Stimulated activated naive CD8-positive, alpha-beta T cell treated with anti-CD3 and anti-CD28 coated beads, Interleukin-15, Interleukin-2, amounts not matched to agents 100 ng/mL and 50 ng/mL, for 24 hours (primary cell): ENCODE results near the gene SIK2.

Source experiments
- H3K27ac Mint-ChIP-seq: one replicate; pipeline ENCODE4 v1.8.0; 2021; ENCODE audit warnings: mild to moderate bottlenecking, mixed read lengths
- H3K27me3 Mint-ChIP-seq: one replicate; pipeline ENCODE4 v1.8.0; 2021; ENCODE audit warnings: mixed read lengths
- H3K36me3 Mint-ChIP-seq: one replicate; pipeline ENCODE4 v1.8.0; 2021; ENCODE audit warnings: low read depth, mixed read lengths
- H3K4me1 Mint-ChIP-seq: one replicate; pipeline ENCODE4 v1.8.0; 2021; ENCODE audit warnings: low read depth, mixed read lengths
- H3K4me3 Mint-ChIP-seq: one replicate; pipeline ENCODE4 v1.8.0; 2021; ENCODE audit warnings: mild to moderate bottlenecking, mixed read lengths
- H3K9me3 Mint-ChIP-seq: one replicate; pipeline ENCODE4 v1.8.0; 2021; ENCODE audit warnings: mixed read lengths

SIK2 gene

DNA sequence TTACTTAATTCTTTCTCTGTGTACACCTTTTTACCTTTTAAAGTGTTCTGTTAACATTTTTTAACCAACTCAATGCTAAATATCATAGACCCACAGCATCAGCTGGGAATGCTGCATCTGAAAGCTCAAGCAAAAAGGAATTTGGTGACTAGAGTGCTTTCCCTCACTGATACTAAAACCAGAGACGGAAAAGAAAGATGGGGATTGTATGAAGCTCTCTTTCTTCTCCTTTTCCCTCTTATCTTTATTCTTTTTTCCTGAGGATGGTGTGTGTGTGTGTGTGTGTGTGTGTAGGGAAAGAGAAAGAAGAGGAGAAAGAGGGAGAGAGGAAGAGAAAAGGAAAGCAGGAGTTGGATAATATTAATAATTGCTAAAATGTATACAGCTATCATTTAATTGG is 4.1 kb upstream of the SIK2 start:
- Mint-ChIP-seq H3K36me3 (no peaks in the 10 kb centered on the region), H3K4me1 (peaks cover 10% of the 10 kb centered on the region), H3K27ac (no peak overlapping the region), H3K9me3 (no peaks in the 10 kb centered on the region), H3K4me3 (no peak overlapping the region), H3K27me3 (peaks cover 9% of the 10 kb centered on the region)

DNA sequence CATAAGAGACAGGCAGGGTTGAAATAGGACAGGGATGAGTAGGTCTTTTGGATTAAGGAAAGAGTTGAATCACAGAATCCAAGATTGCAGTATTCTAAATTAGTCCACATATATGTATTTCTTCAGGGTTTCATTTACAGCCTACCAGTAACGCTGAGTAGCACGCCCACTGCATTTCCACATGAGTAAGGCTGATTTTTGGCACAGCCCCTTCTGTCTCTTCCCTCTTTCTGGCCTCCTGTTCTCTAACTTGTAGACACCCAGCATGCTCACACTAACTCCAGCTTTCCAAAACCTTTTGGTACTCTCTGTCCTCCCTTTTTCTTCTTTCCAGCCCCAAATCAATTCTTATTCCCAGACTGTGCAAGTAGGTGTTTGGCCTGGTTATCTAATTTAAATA is 3.7 kb upstream of the SIK2 start:
- Mint-ChIP-seq H3K27me3 (peaks cover 9% of the 10 kb centered on the region), H3K4me1 (peaks cover 14% of the 10 kb centered on the region), H3K36me3 (no peaks in the 10 kb centered on the region), H3K4me3 (no peak overlapping the region), H3K9me3 (no peaks in the 10 kb centered on the region), H3K27ac (no peak overlapping the region)

DNA sequence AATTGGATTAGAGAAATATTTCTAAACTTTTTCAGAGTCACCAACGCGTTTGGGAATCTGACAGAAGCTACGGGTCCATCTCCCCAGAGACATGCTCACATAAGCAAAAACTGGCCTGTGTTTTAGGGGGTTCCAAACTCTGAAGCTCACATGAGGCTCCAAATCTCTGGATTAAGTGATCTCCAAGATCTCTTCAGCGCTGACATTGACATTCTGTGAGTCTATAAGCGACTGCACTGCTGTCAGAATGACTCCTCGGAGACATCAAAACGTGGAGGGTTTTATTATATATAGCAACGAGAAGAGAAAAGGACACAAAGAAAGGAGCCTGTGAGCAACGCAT is 642 bp upstream of the SIK2 start:
- peaks cover 31% of the 10 kb centered on the region for H3K4me1 Mint-ChIP-seq
- no peaks in the 10 kb centered on the region for H3K9me3 Mint-ChIP-seq
- H3K4me3 Mint-ChIP-seq = peak overlapping the region; percentile 85
- no peaks in the 10 kb centered on the region for H3K36me3 Mint-ChIP-seq
- peak overlapping the region; percentile 84 for H3K27ac Mint-ChIP-seq
- peaks cover under 1% of the 10 kb centered on the region for H3K27me3 Mint-ChIP-seq

DNA sequence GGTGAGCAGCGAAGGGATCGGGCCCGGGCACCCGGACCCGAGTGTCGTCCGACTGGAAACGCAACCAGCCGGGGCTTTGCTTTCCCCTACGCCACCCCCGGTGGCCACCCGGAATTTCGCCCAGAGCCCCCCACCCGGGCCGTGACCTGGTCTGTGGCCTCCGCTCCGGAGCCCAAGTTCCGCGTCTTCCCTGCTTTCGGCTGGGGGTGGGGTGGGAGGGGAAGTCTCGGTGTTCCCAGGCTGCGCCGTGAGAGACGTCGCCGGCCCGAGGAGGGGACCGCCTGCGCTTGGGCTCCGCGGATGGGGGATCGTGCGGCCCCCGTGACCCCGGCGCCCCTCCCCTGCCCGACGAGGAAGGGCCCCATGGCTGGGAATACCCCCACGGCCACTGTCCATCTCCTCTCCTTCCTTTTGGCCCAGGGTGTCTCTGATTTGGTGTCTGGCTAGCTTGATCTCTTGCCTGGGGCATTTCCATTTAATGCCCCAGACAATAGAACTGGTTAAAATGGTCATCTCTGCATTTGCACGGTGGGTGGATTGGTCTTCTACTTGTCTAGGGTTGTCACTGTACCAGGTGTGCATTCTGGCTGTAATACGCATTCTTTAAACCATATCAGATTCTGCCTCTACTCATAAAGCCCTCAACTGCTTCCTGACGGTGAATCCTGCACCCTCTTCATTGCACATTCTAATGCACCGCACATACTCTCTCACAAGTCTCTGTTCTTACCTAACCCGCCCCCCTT is 789 bp downstream of the SIK2 start:
- Mint-ChIP-seq H3K4me3 (peak overlapping the region; percentile 95), H3K36me3 (no peaks in the 10 kb centered on the region), H3K27ac (peak overlapping the region; percentile 92), H3K27me3 (no peaks in the 10 kb centered on the region), H3K4me1 (peaks cover 31% of the 10 kb centered on the region), H3K9me3 (no peaks in the 10 kb centered on the region)

DNA sequence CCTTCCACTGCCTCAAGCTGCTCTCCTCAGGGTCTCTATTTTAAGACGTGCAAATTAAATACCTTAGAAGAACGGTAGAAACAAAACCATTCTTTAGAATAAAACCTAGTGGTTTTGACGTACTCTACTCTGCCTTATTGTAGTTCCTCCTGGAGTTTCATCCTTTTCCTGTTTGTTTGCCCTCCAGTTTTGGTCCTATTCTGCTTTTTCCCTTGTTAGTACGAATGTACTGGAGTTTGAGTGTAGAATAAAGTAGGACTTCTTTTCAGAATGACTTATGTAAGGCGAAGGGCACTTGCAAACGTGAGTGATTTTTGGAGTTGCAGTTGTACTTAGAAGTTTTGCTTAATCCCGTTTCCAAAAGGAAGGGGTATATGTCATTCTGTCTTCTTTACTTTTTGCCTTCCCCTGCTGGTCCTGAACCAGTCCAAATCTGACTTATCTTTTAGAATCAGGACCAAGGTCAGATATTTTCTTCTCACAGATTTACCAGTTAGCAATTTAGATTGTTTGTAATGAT is 1.4 kb downstream of the SIK2 start:
- H3K9me3 Mint-ChIP-seq = no peaks in the 10 kb centered on the region
- H3K4me3 Mint-ChIP-seq = peak overlapping the region; percentile 95
- peaks cover 31% of the 10 kb centered on the region for H3K4me1 Mint-ChIP-seq
- no peaks in the 10 kb centered on the region for H3K27me3 Mint-ChIP-seq
- peak overlapping the region; percentile 57 for H3K27ac Mint-ChIP-seq
- no peaks in the 10 kb centered on the region for H3K36me3 Mint-ChIP-seq

DNA sequence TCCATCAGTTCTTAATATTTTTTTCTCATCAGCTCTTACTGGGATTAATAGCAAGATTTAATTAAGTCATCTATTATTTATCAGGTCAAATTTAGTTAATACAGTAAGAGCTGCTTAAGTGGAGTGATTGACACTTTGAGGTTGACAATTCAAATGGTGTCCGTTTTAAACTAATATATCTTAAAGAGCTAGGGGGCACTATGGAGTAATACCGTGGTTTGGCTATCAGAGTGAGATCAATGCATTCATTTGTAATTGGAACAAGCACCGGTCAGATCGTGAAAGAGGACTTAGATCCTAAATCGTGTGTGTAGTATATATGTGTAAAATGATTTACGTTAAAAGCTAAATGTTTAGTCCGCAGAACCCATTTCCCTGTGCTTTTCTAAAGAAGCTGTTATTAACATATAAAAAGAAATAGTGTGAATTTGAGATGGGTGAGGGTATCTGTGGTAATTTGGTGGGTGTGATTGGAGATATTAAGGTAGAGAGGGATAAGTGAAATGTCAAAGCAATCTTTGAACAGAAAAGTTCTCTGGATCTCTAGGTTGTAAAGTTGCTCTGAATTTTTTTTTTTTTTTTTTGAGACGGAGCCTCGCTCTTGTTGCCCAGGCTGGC is 2.3 kb downstream of the SIK2 start:
- H3K4me3 Mint-ChIP-seq = peak overlapping the region; percentile 95
- H3K36me3 Mint-ChIP-seq = no peaks in the 10 kb centered on the region
- H3K27ac Mint-ChIP-seq = no peak overlapping the region
- no peaks in the 10 kb centered on the region for H3K27me3 Mint-ChIP-seq
- H3K9me3 Mint-ChIP-seq = no peaks in the 10 kb centered on the region
- H3K4me1 Mint-ChIP-seq = peaks cover 31% of the 10 kb centered on the region

DNA sequence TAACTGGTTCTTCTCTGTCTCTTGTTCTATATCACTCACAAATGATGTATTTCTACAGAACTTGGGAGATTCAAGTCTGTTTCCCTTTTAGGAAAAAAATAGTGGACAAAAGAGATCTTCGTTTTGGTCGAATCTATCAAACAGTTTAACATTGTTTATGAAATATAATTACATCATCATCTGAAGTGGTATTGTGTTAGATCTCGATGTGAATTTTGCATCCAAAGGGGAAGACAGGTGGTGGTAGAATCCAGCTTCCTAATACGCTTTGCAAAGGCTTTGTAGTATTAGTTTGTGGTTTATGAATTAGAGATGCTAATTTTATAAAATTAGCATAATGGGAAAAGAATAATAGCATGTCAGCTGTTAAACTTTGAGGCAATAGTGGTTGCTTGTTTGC is 3.4 kb downstream of the SIK2 start:
- Mint-ChIP-seq H3K9me3 (no peaks in the 10 kb centered on the region), H3K4me3 (no peak overlapping the region), H3K36me3 (no peaks in the 10 kb centered on the region), H3K27me3 (no peaks in the 10 kb centered on the region), H3K4me1 (peaks cover 31% of the 10 kb centered on the region), H3K27ac (no peak overlapping the region)

DNA sequence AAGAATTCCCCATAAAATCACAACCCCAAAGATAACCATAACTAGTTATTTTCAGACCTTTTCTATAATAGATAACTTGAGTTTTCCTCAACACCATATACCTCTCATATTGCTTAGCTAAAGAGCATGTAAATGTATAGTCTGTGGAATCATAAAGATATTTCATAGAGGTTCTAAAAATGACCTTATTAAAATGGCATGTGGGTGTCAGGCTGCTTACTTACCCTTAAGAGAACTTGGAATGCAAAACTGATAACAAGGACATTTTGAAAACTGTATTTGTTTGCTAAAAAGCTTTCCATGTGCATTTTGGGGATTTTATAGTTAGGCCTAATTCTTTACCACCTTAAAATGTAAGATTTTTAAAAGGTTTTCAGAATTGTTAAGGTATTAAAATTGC is 4.7 kb downstream of the SIK2 start:
- H3K4me3 Mint-ChIP-seq = no peak overlapping the region

DNA sequence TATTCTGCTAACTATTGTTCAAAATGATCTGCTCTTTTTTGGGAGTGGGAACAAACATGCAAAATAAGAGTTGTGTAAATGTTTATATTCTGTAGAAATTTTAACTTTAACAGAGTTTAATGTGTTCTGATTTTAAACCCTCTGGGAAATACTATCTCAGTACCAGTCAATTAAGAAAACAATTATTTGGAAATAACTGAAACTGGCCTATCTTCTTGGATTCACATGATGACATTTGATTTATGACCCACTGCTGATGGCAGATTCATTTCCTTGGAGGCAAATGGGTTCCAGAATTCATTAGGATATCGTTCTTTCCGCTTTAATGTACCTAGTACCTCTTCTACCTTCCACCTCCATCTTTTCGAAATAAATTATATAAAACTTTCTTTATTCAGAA is 5.5 kb downstream of the SIK2 start:
- H3K4me3 Mint-ChIP-seq = no peak overlapping the region
- no peak overlapping the region for H3K27ac Mint-ChIP-seq
- peaks cover 31% of the 10 kb centered on the region for H3K4me1 Mint-ChIP-seq
- no peaks in the 10 kb centered on the region for H3K9me3 Mint-ChIP-seq
- no peaks in the 10 kb centered on the region for H3K36me3 Mint-ChIP-seq
- no peaks in the 10 kb centered on the region for H3K27me3 Mint-ChIP-seq

More for the DNA sequence above, 4.7 kb downstream of the SIK2 start:
- Mint-ChIP-seq H3K36me3 (no peaks in the 10 kb centered on the region), H3K27me3 (no peaks in the 10 kb centered on the region), H3K9me3 (no peaks in the 10 kb centered on the region), H3K27ac (no peak overlapping the region), H3K4me1 (peaks cover 27% of the 10 kb centered on the region)

DNA sequence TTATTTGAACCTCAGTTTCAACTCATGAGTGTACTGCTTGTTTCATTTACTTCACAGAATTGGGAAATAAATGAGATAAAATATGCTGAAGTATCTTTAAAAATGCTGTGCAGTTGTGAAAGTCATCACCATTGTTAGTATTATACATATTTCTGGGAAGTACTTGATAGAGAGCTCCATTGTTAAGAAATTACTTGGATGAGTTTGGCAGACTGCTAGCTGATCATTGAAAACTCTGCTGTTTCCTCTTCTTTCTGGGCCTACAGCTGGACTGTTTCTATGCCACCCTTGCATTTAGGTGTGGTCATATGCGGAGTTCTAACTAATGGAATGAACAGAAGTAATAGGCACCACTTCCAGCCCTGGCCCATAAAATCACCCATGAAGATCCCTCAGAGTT is 10.0 kb downstream of the SIK2 start:
- no peaks in the 10 kb centered on the region for H3K36me3 Mint-ChIP-seq
- H3K9me3 Mint-ChIP-seq = no peaks in the 10 kb centered on the region
- H3K4me3 Mint-ChIP-seq = no peak overlapping the region
- H3K27me3 Mint-ChIP-seq = no peaks in the 10 kb centered on the region
- peaks cover 9% of the 10 kb centered on the region for H3K4me1 Mint-ChIP-seq
- H3K27ac Mint-ChIP-seq = no peak overlapping the region

DNA sequence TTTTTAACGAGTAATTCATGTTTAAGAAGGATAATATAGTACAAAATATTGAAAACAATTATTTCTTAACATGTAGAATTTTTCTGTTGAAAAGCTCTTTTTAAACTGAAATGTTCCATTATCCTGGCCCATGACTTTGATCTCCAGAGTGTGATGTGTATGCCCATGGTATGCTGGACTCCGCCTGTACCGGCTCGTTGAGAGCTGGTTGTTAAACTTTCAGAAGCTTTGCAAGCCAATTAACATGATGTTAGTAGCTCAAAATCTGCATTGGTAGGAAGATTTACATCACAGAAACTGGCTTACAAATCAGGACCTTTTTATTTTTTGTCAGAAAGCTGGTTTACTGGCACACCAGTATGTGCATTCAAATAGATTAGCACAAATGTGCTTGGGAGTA is 15.0 kb downstream of the SIK2 start:
- Mint-ChIP-seq H3K27ac (no peak overlapping the region), H3K27me3 (no peaks in the 10 kb centered on the region)

DNA sequence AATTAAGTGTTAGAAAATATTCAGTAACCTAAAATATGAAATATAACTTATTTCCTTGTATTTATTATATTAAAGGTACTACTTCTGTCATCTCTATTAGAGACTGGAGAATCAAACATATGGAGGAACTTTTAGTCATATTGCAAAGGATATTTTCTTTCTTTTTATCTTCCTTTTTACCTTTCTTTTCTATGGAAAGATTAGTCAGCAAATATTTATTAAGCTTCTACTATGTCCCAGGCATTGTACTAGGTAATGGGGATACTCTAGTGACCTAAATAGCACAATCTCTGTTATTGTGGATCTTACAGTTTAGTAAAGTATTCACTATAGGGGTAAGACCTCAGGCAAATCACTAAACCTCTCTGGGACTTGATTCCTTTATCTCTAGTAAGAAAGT is 18.3 kb downstream of the SIK2 start:
- no peak overlapping the region for H3K27ac Mint-ChIP-seq
- H3K4me1 Mint-ChIP-seq = no peaks in the 10 kb centered on the region
- no peak overlapping the region for H3K4me3 Mint-ChIP-seq
- H3K36me3 Mint-ChIP-seq = peaks cover 51% of the 10 kb centered on the region
- H3K9me3 Mint-ChIP-seq = peaks cover 5% of the 10 kb centered on the region
- no peaks in the 10 kb centered on the region for H3K27me3 Mint-ChIP-seq

More for the DNA sequence above, 15.0 kb downstream of the SIK2 start:
- Mint-ChIP-seq H3K4me1 (peaks cover 1% of the 10 kb centered on the region), H3K36me3 (peaks cover 22% of the 10 kb centered on the region), H3K4me3 (no peak overlapping the region), H3K9me3 (no peaks in the 10 kb centered on the region)

DNA sequence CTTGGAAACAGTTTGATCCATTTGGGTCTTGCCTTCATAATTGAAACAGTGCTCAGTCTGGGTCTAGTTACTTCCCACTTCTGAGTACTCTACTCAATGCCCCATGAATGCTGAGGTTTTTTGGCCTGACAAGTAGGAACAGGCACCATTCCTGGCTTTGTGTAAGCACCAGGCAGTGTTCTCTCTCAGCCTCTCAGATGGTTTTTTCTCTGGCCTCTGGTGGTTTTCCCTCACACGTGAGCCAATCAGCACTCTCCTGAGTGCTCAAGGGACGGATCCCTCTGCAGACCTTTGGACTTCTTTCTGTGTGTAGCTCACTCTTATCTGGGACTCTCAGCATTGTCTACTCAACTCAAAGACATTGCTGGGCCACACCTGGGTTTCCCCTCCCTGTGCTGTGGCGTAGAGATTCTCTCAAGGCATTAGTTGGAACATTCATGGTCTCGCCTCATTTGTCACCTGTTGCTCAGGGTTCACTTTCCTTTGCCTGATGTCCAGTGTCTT is 21.3 kb downstream of the SIK2 start:
- peaks cover 5% of the 10 kb centered on the region for H3K9me3 Mint-ChIP-seq
- no peak overlapping the region for H3K27ac Mint-ChIP-seq
- H3K36me3 Mint-ChIP-seq = peaks cover 48% of the 10 kb centered on the region
- no peak overlapping the region for H3K4me3 Mint-ChIP-seq
- peaks cover under 1% of the 10 kb centered on the region for H3K4me1 Mint-ChIP-seq
- H3K27me3 Mint-ChIP-seq = no peaks in the 10 kb centered on the region

DNA sequence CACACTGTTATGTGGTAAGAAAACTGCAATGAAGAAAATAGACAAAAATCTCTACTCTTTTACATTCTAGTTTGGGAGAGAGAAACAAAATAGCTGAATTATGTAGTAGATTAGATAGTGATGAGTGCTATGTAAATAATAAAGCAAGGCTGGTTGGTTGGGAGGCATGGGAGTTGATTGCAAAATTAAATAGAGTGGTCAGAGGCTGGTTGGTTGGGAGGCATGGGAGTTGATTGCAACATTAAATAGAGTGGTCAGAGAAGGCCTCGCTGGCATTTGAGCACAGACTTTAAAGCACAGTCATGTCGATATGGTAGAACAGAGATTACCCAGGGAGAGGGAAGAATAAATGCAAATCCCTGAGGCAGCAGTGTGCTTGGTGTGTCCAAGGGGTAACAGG is 22.4 kb downstream of the SIK2 start:
- Mint-ChIP-seq H3K4me1 (peaks cover 4% of the 10 kb centered on the region), H3K27me3 (no peaks in the 10 kb centered on the region), H3K27ac (no peak overlapping the region), H3K36me3 (peaks cover 51% of the 10 kb centered on the region), H3K4me3 (no peak overlapping the region), H3K9me3 (peaks cover 5% of the 10 kb centered on the region)

DNA sequence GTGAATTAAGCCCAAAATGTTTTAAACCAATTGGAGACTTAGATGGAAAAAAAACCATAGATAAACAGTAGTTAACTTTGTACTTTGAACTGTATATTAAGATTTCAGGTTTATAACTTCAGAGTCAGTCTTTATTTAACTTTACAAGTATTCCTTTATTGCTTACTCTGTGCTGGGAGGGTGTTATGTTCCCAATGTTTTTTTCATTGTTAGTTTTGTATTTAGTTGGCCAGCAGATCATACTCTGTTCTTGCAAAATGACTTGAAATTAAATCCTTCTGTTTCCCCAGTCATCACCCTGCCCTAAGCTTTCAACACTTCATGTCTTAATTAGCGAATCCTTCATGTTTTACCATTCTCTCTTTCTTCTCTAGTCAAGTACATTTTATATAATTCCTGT is 25.3 kb downstream of the SIK2 start:
- Mint-ChIP-seq H3K36me3 (peaks cover 32% of the 10 kb centered on the region), H3K4me3 (no peak overlapping the region)

More for the DNA sequence above, 25.3 kb downstream of the SIK2 start:
- peaks cover 4% of the 10 kb centered on the region for H3K4me1 Mint-ChIP-seq
- H3K9me3 Mint-ChIP-seq = peaks cover 3% of the 10 kb centered on the region
- no peaks in the 10 kb centered on the region for H3K27me3 Mint-ChIP-seq
- no peak overlapping the region for H3K27ac Mint-ChIP-seq
